Right atrium auricular region (tissue), 2 donors: Measurements from ENCODE around the gene SASS6. TPM values are rescaled to one million over a fixed set of nuclear protein-coding genes. Genes with fewer than 3 reads are reported as not detected.
"Not testable (repeated sequence)": the region's sequence is repeated elsewhere in the genome, so short reads cannot be mapped to it uniquely, and the experiment has no call there.

Experiments
- DNase-seq: peaks from one replicate; pipeline ENCODE4 v3.0.0-alpha.2; 2019; ENCODE audit warnings: low spot score
- H3K27ac ChIP-seq, 2 donors: fragments of 200-600 bp; sonication (generic); 1 replicate in 1 of 2; 2 replicates in 1 of 2; pipeline ENCODE4 v1.5.1; 2016 to 2019
- H3K27me3 ChIP-seq, 2 donors: fragments of 200-600 bp; sonication (generic); one replicate each; pipeline versions ENCODE4 v1.5.1 to v1.6.0; 2017 to 2019
- H3K36me3 ChIP-seq: fragments of 200-600 bp; sonication (generic); one replicate; pipeline ENCODE4 v1.5.1; 2016
- H3K4me1 ChIP-seq, 2 donors: fragments of 200-600 bp; sonication (generic); one replicate each; pipeline versions ENCODE4 v1.5.1 to v1.6.0; 2017 to 2019
- H3K4me3 ChIP-seq, 2 donors: fragments of 200-600 bp; sonication (generic); 1 replicate in 1 of 2; 2 replicates in 1 of 2; pipeline ENCODE4 v1.5.1; 2017 to 2019; ENCODE audit warnings: mild to moderate bottlenecking in 1 of 2, moderate library complexity in 1 of 2
- H3K9me3 ChIP-seq, 2 donors: fragments of 200-600 bp; sonication (generic); one replicate each; pipeline ENCODE4 v1.5.1; 2019
- CTCF ChIP-seq, 2 donors: fragments of 200-600 bp; sonication (generic); IDR thresholded peaks; one replicate each; pipeline ENCODE4 v1.5.1; 2019; ENCODE audit warnings: antibody characterized with exemption in 2 of 2
- total RNA-seq, 2 donors: library from RNA; depleted of rRNA; stranded (reverse); fragments of >200 nt; gene quantifications; one replicate each; pipeline ENCODE4 v1.1.0, GENCODE V29; 2016

SASS6 gene
- total RNA-seq, 2 donors from 2014 or later: 1.6 to 1.7 TPM

GRCh38 chr1:100053727-100054126 lies 79.0 kb downstream of the SASS6 start:
- H3K4me3 ChIP-seq: no peak overlapping the region
- no peaks in the 10 kb centered on the region for H3K4me1 ChIP-seq
- DNase-seq: no peak
- H3K27me3 ChIP-seq: no peaks in the 10 kb centered on the region
- H3K27ac ChIP-seq: no peak overlapping the region
- no peaks in the 10 kb centered on the region for H3K36me3 ChIP-seq
- H3K9me3 ChIP-seq: no peaks in the 10 kb centered on the region
- TF ChIP-seq CTCF (IDR thresholded peaks at IDR 0.05): no peak

DNA sequence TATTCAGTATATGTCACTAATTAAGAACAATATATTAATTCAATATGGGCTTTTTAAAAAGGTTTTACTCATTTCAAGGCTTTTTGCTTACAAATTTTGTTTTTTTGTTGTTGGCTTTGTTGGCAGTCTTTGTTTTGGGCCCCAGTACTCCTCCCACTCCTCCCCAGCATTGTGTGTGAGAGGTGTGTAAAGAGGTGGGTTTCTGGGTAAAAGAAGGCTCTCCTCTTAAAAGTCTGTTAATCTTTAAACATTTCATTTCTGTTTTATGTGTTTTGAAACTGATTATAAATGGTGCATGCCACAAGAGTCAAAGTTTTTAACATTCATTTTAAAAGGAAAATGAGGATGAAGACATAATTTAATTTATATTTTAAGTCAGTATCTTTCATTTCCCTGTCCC lies 79.6 kb downstream of the SASS6 start:
- H3K36me3 ChIP-seq: no peaks in the 10 kb centered on the region
- H3K27ac ChIP-seq: no peak overlapping the region
- peaks cover 0 to 6% of the 10 kb centered on the region in 2 donors for H3K4me1 ChIP-seq
- no peaks in the 10 kb centered on the region for H3K9me3 ChIP-seq
- no peak for TF ChIP-seq CTCF (IDR thresholded peaks at IDR 0.05)
- DNase-seq: no peak
- no peak overlapping the region for H3K4me3 ChIP-seq
- H3K27me3 ChIP-seq: no peaks in the 10 kb centered on the region

GRCh38 chr1:100051893-100052292 lies 80.8 kb downstream of the SASS6 start:
- Histone ChIP-seq H3K36me3 (no peaks in the 10 kb centered on the region), H3K4me3 (no peak overlapping the region), H3K9me3 (no peaks in the 10 kb centered on the region), H3K4me1 (peaks cover 0 to 9% of the 10 kb centered on the region in 2 donors), H3K27me3 (no peaks in the 10 kb centered on the region), H3K27ac (no peak overlapping the region)
- TF ChIP-seq CTCF (IDR thresholded peaks at IDR 0.05): no peak
- no peak for DNase-seq

DNA sequence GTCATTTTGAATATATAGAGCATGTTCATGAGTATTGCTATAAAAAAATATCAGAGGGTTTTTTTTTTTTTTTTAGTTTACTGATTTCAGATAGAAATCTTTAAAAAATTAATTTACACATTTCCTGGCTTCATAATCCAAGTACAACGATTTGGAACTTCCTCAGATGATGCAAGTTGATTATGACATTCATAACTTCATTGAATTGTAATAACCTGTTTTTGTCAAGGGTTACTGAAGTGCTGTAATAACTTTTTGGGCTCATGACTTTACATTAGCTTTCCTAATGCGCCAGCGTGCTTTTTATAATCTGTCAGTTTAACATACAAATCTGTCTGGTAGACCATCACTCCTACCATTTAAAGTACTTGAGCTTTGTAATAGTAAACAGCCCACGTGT lies 81.3 kb downstream of the SASS6 start:
- DNase-seq: no peak
- Histone ChIP-seq H3K27ac (no peak overlapping the region), H3K4me3 (no peak overlapping the region), H3K36me3 (no peaks in the 10 kb centered on the region), H3K9me3 (no peaks in the 10 kb centered on the region), H3K4me1 (peaks cover 0 to 12% of the 10 kb centered on the region in 2 donors), H3K27me3 (no peaks in the 10 kb centered on the region)
- TF ChIP-seq CTCF (IDR thresholded peaks at IDR 0.05): no peak

- Histone ChIP-seq H3K27me3 (no peaks in the 10 kb centered on the region), H3K36me3 (no peaks in the 10 kb centered on the region), H3K4me1 (peaks cover 0 to 12% of the 10 kb centered on the region in 2 donors), H3K9me3 (no peaks in the 10 kb centered on the region), H3K27ac (no peak overlapping the region), H3K4me3 (no peak overlapping the region)
- no peak for TF ChIP-seq CTCF (IDR thresholded peaks at IDR 0.05)
- no peak for DNase-seq
Observed at GRCh38 chr1:100050139-100050538, 82.6 kb downstream of the SASS6 start.

- not testable (repeated sequence) for H3K9me3 ChIP-seq, H3K4me3 ChIP-seq, H3K27me3 ChIP-seq, H3K27ac ChIP-seq, H3K36me3 ChIP-seq, DNase-seq
- peaks cover 0 to 19% of the 10 kb centered on the region in 2 donors for H3K4me1 ChIP-seq
Observed at GRCh38 chr1:100047235-100047708, 85.5 kb downstream of the SASS6 start.
